GM10847 (cell line): ENCODE results near the gene AJM1.
A peak's percentile ranks its signal among the peaks of the same experiment; 100 is the strongest.

Experiments
- POLR2A ChIP-seq: IDR thresholded peaks from 2 replicates; pipeline ENCODE4 v1.6.1; 2011; ENCODE audit not compliant: insufficient read length; ENCODE audit errors: extremely low read depth

AJM1 gene

GRCh38 chr9:136838314-136839228 lies 3.7 kb upstream of the AJM1 start:
- no peak for TF ChIP-seq POLR2A

- TF ChIP-seq POLR2A, result no peak
These were observed 2.8 kb upstream of the AJM1 start for GRCh38 chr9:136839229-136840139.

- TF ChIP-seq POLR2A, result no peak
These were observed 2.0 kb upstream of the AJM1 start for GRCh38 chr9:136840140-136840876.

GRCh38 chr9:136840877-136841645 lies 1.2 kb upstream of the AJM1 start:
- TF ChIP-seq POLR2A, result no peak

GRCh38 chr9:136844761-136845464 lies 2.6 kb downstream of the AJM1 start:
- no peak for TF ChIP-seq POLR2A

- no peak for TF ChIP-seq POLR2A
These were observed 3.4 kb downstream of the AJM1 start for GRCh38 chr9:136845465-136846260.

- no peak for TF ChIP-seq POLR2A
These were observed 4.3 kb downstream of the AJM1 start for GRCh38 chr9:136846376-136847087.

GRCh38 chr9:136847088-136847825 lies 5.0 kb downstream of the AJM1 start:
- TF ChIP-seq POLR2A, result no peak

- peak; percentile 56 for TF ChIP-seq POLR2A
These were observed 5.6 kb downstream of the AJM1 start for GRCh38 chr9:136847826-136848392.

- TF ChIP-seq POLR2A, result no peak
These were observed 6.2 kb downstream of the AJM1 start for GRCh38 chr9:136848393-136849037.
